ENCODE results near the gene CD96. TPM values are rescaled to one million over a fixed set of nuclear protein-coding genes. Genes with fewer than 3 reads are reported as not detected.

The CD96 gene
- total RNA-seq, 1 donor from 2014 or later: 0.17 TPM

DNA sequence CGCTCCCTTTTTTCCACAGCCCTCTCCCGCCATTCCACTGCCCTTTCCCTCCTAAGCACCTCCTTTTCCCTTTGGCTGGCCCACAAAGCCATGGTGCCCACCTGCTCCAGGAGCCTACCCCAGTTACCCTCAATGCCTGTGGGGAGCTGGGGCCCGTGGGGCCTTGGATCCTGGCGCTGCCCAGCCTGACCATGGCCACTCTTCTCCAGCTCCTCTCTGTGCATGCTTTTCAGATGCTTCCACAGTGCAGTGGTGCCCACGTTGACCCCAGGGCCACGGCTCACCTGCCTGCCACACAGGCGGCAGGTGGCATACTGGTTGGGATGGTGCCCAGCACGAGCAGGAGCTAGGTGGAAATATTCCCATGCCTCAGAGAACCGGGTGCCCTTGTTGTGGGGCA is 51.7 kb downstream of the CD96 start:
- H3K4me3 Mint-ChIP-seq (ENCODE audit: unreplicated experiment): no peak overlapping the region
- H3K9me3 Mint-ChIP-seq (ENCODE audit: low read depth): no peaks in the 10 kb centered on the region
- peaks cover 67% of the 10 kb centered on the region for H3K4me1 Mint-ChIP-seq (ENCODE audit: low read depth)
- H3K27ac Mint-ChIP-seq (ENCODE audit: unreplicated experiment): no peak overlapping the region
- DNase-seq (ENCODE audit: low spot score): no peak
- H3K36me3 Mint-ChIP-seq (ENCODE audit: low read depth): no peaks in the 10 kb centered on the region
- TF ChIP-seq, protein P1, sequence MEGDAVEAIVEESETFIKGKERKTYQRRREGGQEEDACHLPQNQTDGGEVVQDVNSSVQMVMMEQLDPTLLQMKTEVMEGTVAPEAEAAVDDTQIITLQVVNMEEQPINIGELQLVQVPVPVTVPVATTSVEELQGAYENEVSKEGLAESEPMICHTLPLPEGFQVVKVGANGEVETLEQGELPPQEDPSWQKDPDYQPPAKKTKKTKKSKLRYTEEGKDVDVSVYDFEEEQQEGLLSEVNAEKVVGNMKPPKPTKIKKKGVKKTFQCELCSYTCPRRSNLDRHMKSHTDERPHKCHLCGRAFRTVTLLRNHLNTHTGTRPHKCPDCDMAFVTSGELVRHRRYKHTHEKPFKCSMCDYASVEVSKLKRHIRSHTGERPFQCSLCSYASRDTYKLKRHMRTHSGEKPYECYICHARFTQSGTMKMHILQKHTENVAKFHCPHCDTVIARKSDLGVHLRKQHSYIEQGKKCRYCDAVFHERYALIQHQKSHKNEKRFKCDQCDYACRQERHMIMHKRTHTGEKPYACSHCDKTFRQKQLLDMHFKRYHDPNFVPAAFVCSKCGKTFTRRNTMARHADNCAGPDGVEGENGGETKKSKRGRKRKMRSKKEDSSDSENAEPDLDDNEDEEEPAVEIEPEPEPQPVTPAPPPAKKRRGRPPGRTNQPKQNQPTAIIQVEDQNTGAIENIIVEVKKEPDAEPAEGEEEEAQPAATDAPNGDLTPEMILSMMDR (IDR thresholded peaks at IDR 0.05): no peak
- H3K27me3 Mint-ChIP-seq (ENCODE audit: low read depth): no peaks in the 10 kb centered on the region

DNA sequence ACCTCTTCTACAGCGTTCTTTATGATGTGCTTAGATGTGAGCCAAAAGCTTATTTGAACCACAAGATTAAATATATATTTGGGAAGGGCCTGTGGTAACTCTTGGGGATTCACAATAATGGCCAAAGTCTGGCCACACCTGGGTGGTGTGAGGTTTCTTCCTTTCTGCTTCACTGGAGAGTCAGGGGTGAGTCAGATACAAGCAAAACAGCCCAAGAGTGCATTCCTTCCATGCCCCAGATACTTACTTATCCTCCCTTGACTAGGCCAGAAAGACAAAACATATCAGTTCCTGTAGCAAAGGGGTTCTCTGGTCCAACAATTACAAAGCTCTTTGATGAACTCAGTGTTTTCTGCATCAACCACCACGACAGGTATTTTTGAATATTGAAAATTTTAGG is 52.2 kb downstream of the CD96 start:
- peaks cover 64% of the 10 kb centered on the region for H3K4me1 Mint-ChIP-seq (ENCODE audit: low read depth)
- H3K4me3 Mint-ChIP-seq (ENCODE audit: unreplicated experiment): no peak overlapping the region
- TF ChIP-seq, protein P1 (IDR thresholded peaks at IDR 0.05): no peak
- no peaks in the 10 kb centered on the region for H3K9me3 Mint-ChIP-seq (ENCODE audit: low read depth)
- no peak for DNase-seq (ENCODE audit: low spot score)
- peak overlapping the region; percentile 80 for H3K27ac Mint-ChIP-seq (ENCODE audit: unreplicated experiment)
- no peaks in the 10 kb centered on the region for H3K27me3 Mint-ChIP-seq (ENCODE audit: low read depth)
- no peaks in the 10 kb centered on the region for H3K36me3 Mint-ChIP-seq (ENCODE audit: low read depth)

DNA sequence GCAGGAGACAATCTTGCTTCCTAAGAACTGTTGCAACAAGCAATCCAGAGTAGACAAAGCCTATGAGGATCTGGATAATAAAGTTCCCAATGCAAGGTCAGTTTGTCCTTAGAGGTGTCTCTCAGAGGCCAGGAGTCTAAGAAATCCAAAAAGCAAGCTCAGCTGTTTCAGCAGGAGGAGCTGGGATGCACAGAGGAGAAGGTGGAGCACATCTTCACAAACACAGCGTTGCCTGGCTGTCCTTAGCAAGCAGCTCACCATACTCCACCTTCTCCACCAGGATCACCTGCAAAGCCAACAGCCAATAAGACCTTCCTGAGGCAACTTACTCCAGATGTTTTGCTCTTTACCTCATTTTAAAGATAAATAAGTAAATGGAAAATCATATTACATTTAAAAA is 52.8 kb downstream of the CD96 start:
- H3K9me3 Mint-ChIP-seq (ENCODE audit: low read depth): no peaks in the 10 kb centered on the region
- peaks cover 58% of the 10 kb centered on the region for H3K4me1 Mint-ChIP-seq (ENCODE audit: low read depth)
- no peaks in the 10 kb centered on the region for H3K36me3 Mint-ChIP-seq (ENCODE audit: low read depth)
- no peaks in the 10 kb centered on the region for H3K27me3 Mint-ChIP-seq (ENCODE audit: low read depth)
- DNase-seq (ENCODE audit: low spot score): no peak
- H3K27ac Mint-ChIP-seq (ENCODE audit: unreplicated experiment): peak overlapping the region; percentile 2
- TF ChIP-seq, protein P1 (IDR thresholded peaks at IDR 0.05): no peak
- H3K4me3 Mint-ChIP-seq (ENCODE audit: unreplicated experiment): no peak overlapping the region

DNA sequence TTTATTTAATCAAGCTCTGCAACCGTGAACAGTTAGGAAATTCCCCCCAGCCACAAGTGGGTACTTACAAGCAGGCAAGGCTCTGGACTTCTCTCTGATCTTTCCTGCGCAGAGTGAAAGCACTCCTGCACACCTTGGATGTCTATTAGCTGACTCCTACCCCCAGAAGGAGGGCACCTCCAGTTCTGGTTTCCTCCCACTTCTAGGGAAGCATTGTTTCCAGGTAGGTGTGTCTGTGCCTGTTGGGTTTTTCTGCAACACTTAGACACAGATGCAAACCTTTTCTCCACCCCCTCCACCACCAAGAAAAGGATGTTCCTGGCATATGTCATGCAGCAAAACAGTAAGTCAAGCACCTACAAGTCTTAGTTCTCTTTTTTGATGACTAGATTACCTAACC is 53.2 kb downstream of the CD96 start, which contains the start of gene ZBED2:
ZBED2 (minus strand) TSS at position 115 of the 400 bp plus-strand sequence. CDS start 1,145 bp downstream, outside the sequence.
- TF ChIP-seq, protein P1 (IDR thresholded peaks at IDR 0.05): no peak
- Mint-ChIP-seq H3K36me3 (ENCODE audit: low read depth) (no peaks in the 10 kb centered on the region), H3K4me3 (ENCODE audit: unreplicated experiment) (no peak within 1 kb of the TSS), H3K4me1 (ENCODE audit: low read depth) (peaks cover 54% of the 10 kb centered on the region), H3K27ac (ENCODE audit: unreplicated experiment) (peak within 1 kb of the TSS; percentile 80), H3K9me3 (ENCODE audit: low read depth) (no peaks in the 10 kb centered on the region), H3K27me3 (ENCODE audit: low read depth) (no peaks in the 10 kb centered on the region)
- DNase-seq (ENCODE audit: low spot score): no peak

DNA sequence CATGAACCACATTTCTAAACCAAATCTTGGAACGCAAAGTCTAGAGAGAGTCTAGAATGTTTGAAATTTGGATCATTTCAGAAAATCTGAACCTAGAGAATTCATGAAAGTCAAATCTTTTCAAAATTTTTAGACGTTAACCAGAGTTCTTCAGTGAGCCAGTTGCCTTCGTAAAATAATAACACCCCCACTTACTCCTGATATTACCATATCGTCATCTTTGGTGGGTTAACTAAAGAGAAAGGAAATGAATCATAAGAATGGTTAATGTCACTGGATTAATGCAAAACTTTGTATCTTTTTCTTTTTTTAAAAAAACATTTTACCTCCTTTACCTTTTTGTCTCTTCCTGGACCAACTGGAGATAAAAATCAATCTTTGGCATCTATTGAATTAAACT is 54.3 kb downstream of the CD96 start:
- H3K27ac Mint-ChIP-seq (ENCODE audit: unreplicated experiment): no peak overlapping the region
- H3K4me1 Mint-ChIP-seq (ENCODE audit: low read depth): peaks cover 48% of the 10 kb centered on the region
- TF ChIP-seq, protein P1 (IDR thresholded peaks at IDR 0.05): no peak
- H3K36me3 Mint-ChIP-seq (ENCODE audit: low read depth): no peaks in the 10 kb centered on the region
- DNase-seq (ENCODE audit: low spot score): no peak
- no peaks in the 10 kb centered on the region for H3K27me3 Mint-ChIP-seq (ENCODE audit: low read depth)
- H3K4me3 Mint-ChIP-seq (ENCODE audit: unreplicated experiment): no peak overlapping the region
- no peaks in the 10 kb centered on the region for H3K9me3 Mint-ChIP-seq (ENCODE audit: low read depth)
